Effector memory CD8-positive, alpha-beta T cell (primary cell): ENCODE measurements around the gene MTMR12.

ENCODE experiments used
- ATAC-seq: fragments of 150-1000 bp; cut with Tn5 transposase; replicated peaks from 2 replicates; pipeline ENCODE4 v1.10.0; 2021; ENCODE audit warnings: mild to moderate bottlenecking, moderate library complexity
- DNase-seq, 3 experiments: peaks; one replicate each; pipeline ENCODE4 v3.0.0; 2021
- H3K27ac Mint-ChIP-seq, 2 donors: one replicate each; pipeline ENCODE4 v1.8.0; 2022; ENCODE audit warnings: mild to moderate bottlenecking in 2 of 2, mixed read lengths in 2 of 2, moderate library complexity in 2 of 2
- H3K27me3 Mint-ChIP-seq, 2 donors: one replicate each; pipeline ENCODE4 v1.8.0; 2022; ENCODE audit warnings: mixed read lengths in 2 of 2
- H3K36me3 Mint-ChIP-seq: one replicate; pipeline ENCODE4 v1.8.0; 2022; ENCODE audit warnings: mild to moderate bottlenecking, moderate library complexity, mixed read lengths; ENCODE audit not compliant: insufficient read depth
- H3K4me1 Mint-ChIP-seq, 2 donors: one replicate each; pipeline ENCODE4 v1.8.0; 2022; ENCODE audit warnings: low read depth in 2 of 2, mixed read lengths in 2 of 2
- H3K4me3 Mint-ChIP-seq, 2 donors: one replicate each; pipeline ENCODE4 v1.8.0; 2022; ENCODE audit warnings: mild to moderate bottlenecking in 2 of 2, mixed read lengths in 2 of 2, moderate library complexity in 2 of 2
- H3K9me3 Mint-ChIP-seq, 2 donors: one replicate each; pipeline ENCODE4 v1.8.0; 2022; ENCODE audit warnings: mixed read lengths in 2 of 2

The MTMR12 gene

GRCh38 chr5:32245742-32246141, 67.0 kb downstream of the MTMR12 start:
- DNase-seq (no peak), ATAC-seq (no peak)
- Mint-ChIP-seq H3K36me3 (peaks cover 56% of the 10 kb centered on the region), H3K4me3 (no peak overlapping the region), H3K9me3 (no peaks in the 10 kb centered on the region), H3K27me3 (no peaks in the 10 kb centered on the region), H3K4me1 (peaks cover 19 to 43% of the 10 kb centered on the region in 2 donors), H3K27ac (no peak overlapping the region)

DNA sequence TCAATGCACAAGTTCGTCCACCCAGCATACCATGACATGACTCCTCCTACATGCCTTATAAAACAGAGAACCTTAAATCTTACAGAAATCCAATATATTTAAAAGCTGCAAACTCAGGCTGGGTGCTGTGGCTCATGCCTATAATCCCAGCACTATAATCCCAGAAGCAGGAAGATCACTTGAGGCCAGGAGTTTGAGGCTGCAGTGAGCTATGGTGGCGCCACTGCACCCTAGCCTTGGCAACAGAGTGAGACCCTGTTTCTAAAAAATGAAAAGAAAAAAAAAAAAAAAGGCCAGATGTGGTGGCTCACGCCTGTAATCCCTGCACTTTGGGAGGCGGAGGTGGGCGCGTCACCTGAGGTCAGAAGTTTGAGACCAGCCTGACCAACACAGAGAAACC, 68.7 kb downstream of the MTMR12 start:
- ATAC-seq: no peak
- H3K36me3 Mint-ChIP-seq: peaks cover 68% of the 10 kb centered on the region
- peak overlapping the region; percentile 23 to 97 for H3K27ac Mint-ChIP-seq
- H3K9me3 Mint-ChIP-seq: no peaks in the 10 kb centered on the region
- H3K27me3 Mint-ChIP-seq: no peaks in the 10 kb centered on the region
- DNase-seq: no peak
- no peak overlapping the region for H3K4me3 Mint-ChIP-seq
- H3K4me1 Mint-ChIP-seq: peaks cover 28 to 54% of the 10 kb centered on the region in 2 donors

GRCh38 chr5:32241034-32241783, 71.5 kb downstream of the MTMR12 start:
- Mint-ChIP-seq H3K27me3 (no peaks in the 10 kb centered on the region), H3K4me1 (peaks cover 28 to 49% of the 10 kb centered on the region in 2 donors), H3K36me3 (peaks cover 63% of the 10 kb centered on the region), H3K9me3 (no peaks in the 10 kb centered on the region), H3K27ac (peak overlapping the region; percentile 84 to 97), H3K4me3 (peak overlapping the region; percentile 60 to 71)
- peak; percentile 94 for ATAC-seq
- peak; percentile 21 to 33 (median 21) for DNase-seq

GRCh38 chr5:32239385-32239784, 73.4 kb downstream of the MTMR12 start:
- peaks cover 54% of the 10 kb centered on the region for H3K36me3 Mint-ChIP-seq
- no peak for DNase-seq
- H3K9me3 Mint-ChIP-seq: no peaks in the 10 kb centered on the region
- no peaks in the 10 kb centered on the region for H3K27me3 Mint-ChIP-seq
- peak overlapping the region; percentile 91 to 97 for H3K27ac Mint-ChIP-seq
- peaks cover 28 to 49% of the 10 kb centered on the region in 2 donors for H3K4me1 Mint-ChIP-seq
- ATAC-seq: no peak
- H3K4me3 Mint-ChIP-seq: peak overlapping the region in 1 of 2 donors; percentile 29

GRCh38 chr5:32233696-32234447, 78.9 kb downstream of the MTMR12 start:
- no peak for ATAC-seq
- Mint-ChIP-seq H3K27me3 (no peaks in the 10 kb centered on the region), H3K4me3 (no peak overlapping the region), H3K9me3 (no peaks in the 10 kb centered on the region), H3K4me1 (peaks cover 5 to 16% of the 10 kb centered on the region in 2 donors), H3K36me3 (peaks cover 50% of the 10 kb centered on the region), H3K27ac (peak overlapping the region; percentile 62 to 76)
- no peak for DNase-seq

GRCh38 chr5:32233220-32233695, 79.5 kb downstream of the MTMR12 start:
- H3K27me3 Mint-ChIP-seq: no peaks in the 10 kb centered on the region
- H3K4me3 Mint-ChIP-seq: no peak overlapping the region
- no peaks in the 10 kb centered on the region for H3K9me3 Mint-ChIP-seq
- peak overlapping the region; percentile 62 to 96 for H3K27ac Mint-ChIP-seq
- H3K36me3 Mint-ChIP-seq: peaks cover 49% of the 10 kb centered on the region
- no peak for DNase-seq
- ATAC-seq: no peak
- peaks cover 5 to 15% of the 10 kb centered on the region in 2 donors for H3K4me1 Mint-ChIP-seq

DNA sequence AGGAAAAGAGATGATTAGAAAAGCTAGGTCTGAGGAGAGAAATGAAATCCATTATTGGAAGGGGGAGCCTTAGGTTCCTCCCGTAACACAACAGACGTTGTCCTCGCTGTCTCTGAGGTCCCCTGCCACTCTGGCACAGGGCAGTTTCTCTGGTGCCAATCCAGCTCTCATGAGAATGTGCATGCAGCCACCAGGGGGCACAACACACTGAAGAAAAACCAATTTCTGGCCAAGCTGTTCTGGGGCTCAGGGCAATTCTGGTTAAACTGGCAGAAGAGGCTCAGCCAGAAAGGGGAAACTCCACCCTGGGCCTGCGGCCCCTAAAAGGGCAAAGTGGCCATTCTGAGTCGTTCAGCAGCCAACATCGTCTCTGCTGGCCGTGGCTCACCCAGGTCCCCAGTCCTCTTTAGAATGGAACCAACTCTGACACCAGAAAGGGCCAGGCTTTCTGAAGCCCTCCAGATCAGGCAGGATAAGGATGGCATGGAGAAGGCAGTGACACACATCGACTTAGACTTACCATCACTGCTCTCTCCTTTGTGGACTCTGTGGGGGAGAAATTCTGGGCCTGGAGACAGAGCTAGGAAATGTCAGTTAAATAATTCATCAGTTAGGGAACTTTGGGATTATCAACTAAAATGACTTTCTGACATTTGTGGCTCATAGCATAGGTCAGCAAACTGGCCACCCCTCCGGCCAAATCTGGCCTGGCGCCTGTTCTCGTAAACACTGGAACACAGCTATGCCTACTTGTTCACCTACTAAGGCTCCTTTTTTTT, 80.1 kb downstream of the MTMR12 start:
- Mint-ChIP-seq H3K9me3 (no peaks in the 10 kb centered on the region), H3K4me3 (no peak overlapping the region), H3K4me1 (peaks cover 5 to 15% of the 10 kb centered on the region in 2 donors), H3K36me3 (peaks cover 46% of the 10 kb centered on the region), H3K27ac (peak overlapping the region; percentile 77 to 96), H3K27me3 (no peaks in the 10 kb centered on the region)
- peak; percentile 75 to 79 (median 77) for DNase-seq
- ATAC-seq: peak; percentile 96

DNA sequence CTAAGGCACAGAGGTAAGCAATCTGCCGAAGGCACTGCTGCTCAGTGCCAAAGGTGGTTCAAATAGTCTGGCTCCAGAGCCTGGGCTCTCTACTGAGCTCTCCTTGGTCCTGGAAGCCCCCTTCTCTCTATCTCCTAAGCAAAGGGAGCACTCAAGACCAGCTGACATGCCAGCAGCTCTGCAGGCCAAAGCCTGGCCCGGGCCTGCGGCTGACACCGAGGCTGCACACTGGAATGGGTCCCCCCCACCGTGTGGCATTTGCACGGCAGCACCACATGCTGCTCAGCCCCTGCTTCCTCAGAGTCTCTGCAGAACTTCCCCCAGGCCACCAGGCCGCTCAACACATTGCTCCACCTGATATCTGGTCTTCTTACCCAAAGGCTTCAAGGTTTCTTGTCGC, 80.8 kb downstream of the MTMR12 start:
- no peaks in the 10 kb centered on the region for H3K9me3 Mint-ChIP-seq
- DNase-seq (no peak), ATAC-seq (no peak)
- no peaks in the 10 kb centered on the region for H3K27me3 Mint-ChIP-seq
- H3K4me1 Mint-ChIP-seq: peaks cover 5 to 12% of the 10 kb centered on the region in 2 donors
- peaks cover 42% of the 10 kb centered on the region for H3K36me3 Mint-ChIP-seq
- H3K27ac Mint-ChIP-seq: peak overlapping the region; percentile 77 to 96
- H3K4me3 Mint-ChIP-seq: no peak overlapping the region

GRCh38 chr5:32231241-32231640, 81.5 kb downstream of the MTMR12 start:
- Mint-ChIP-seq H3K4me3 (no peak overlapping the region), H3K9me3 (no peaks in the 10 kb centered on the region), H3K36me3 (peaks cover 36% of the 10 kb centered on the region), H3K27me3 (no peaks in the 10 kb centered on the region), H3K27ac (peak overlapping the region in 1 of 2 donors; percentile 64), H3K4me1 (peaks cover 5 to 9% of the 10 kb centered on the region in 2 donors)
- ATAC-seq (no peak), DNase-seq (no peak)

DNA sequence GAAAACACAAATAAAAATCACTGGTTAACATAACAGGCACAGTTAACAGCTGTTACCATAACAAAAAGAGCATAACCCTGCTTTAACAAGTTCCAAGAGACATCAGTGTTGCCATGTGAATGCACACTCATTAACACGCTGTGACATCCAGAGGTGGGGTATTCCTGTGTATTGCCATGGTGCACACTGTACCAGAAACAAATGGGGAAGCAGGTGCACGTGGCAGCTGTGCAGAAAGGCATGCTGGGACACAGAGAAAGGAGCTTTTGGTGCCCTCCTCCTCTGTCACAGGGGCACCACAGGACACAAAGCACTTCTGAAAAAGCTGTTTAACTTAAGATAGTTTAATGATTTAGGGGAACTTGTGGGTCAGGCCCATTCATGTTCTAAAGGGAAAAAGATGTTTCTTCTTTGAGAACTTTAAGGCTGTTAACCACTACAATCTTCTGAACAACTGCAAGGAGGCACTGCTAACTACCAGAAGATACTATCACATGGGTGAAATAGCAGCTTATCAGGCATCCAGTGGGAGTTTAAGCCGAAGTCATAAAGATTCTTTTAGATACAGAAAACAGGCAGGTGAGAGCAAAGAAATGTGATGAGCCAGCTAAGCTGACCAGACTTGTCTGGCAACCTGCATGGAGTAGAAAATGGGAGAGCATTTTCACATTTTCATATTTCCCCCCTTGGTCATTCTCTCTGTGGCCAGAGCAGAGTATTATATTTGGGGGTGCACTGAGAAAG, 82.2 kb downstream of the MTMR12 start:
- ATAC-seq (peak; percentile 10), DNase-seq (no peak)
- Mint-ChIP-seq H3K36me3 (peaks cover 35% of the 10 kb centered on the region), H3K4me3 (no peak overlapping the region), H3K27ac (peak overlapping the region in 1 of 2 donors; percentile 64), H3K9me3 (no peaks in the 10 kb centered on the region), H3K4me1 (peaks cover 5 to 9% of the 10 kb centered on the region in 2 donors), H3K27me3 (no peaks in the 10 kb centered on the region)

DNA sequence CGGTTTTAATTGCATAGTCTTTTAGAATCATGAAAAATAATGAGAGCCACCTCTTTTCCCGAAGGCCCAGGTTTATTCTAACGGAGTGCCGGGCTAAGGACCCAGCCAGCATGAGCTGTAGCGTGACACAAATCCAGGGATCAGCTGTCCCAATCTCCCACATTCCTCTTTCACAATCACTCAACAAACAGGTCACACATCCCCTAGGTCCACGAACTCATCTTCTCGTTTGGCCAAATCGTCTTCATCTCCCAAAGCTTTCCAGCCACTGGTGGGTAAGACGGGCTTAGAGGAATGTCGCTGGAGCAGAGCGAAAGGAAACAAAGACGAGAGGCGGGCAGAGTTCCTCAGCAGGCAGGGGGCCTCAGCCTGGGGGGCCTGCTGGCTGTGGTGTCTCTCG, 83.2 kb downstream of the MTMR12 start:
- H3K9me3 Mint-ChIP-seq: no peaks in the 10 kb centered on the region
- no peak overlapping the region for H3K4me3 Mint-ChIP-seq
- H3K27ac Mint-ChIP-seq: no peak overlapping the region
- peaks cover 7 to 9% of the 10 kb centered on the region in 2 donors for H3K4me1 Mint-ChIP-seq
- H3K27me3 Mint-ChIP-seq: no peaks in the 10 kb centered on the region
- no peak for DNase-seq
- no peak for ATAC-seq
- H3K36me3 Mint-ChIP-seq: peaks cover 35% of the 10 kb centered on the region

- Mint-ChIP-seq H3K4me1 (peaks cover 7 to 9% of the 10 kb centered on the region in 2 donors), H3K4me3 (no peak overlapping the region), H3K9me3 (no peaks in the 10 kb centered on the region), H3K27ac (no peak overlapping the region), H3K36me3 (peaks cover 31% of the 10 kb centered on the region), H3K27me3 (no peaks in the 10 kb centered on the region)
- DNase-seq: no peak
- ATAC-seq: no peak
Measured at GRCh38 chr5:32228816-32229215, 83.9 kb downstream of the MTMR12 start.

GRCh38 chr5:32225445-32225844, 87.3 kb downstream of the MTMR12 start:
- DNase-seq: no peak
- H3K27me3 Mint-ChIP-seq: no peaks in the 10 kb centered on the region
- H3K36me3 Mint-ChIP-seq: peaks cover 15% of the 10 kb centered on the region
- no peak overlapping the region for H3K27ac Mint-ChIP-seq
- H3K9me3 Mint-ChIP-seq: no peaks in the 10 kb centered on the region
- peaks cover 0 to 2% of the 10 kb centered on the region in 2 donors for H3K4me1 Mint-ChIP-seq
- H3K4me3 Mint-ChIP-seq: no peak overlapping the region
- no peak for ATAC-seq
